ENCODE measurements around the gene RHOBTB3.
"Not testable (repeated sequence)": the region's sequence is repeated elsewhere in the genome, so short reads cannot be mapped to it uniquely, and the experiment has no call there.

The RHOBTB3 gene

GRCh38 chr5:95704150-95704549 is 27.0 kb upstream of the RHOBTB3 start (continued):
- TF ChIP-seq, protein P1, sequence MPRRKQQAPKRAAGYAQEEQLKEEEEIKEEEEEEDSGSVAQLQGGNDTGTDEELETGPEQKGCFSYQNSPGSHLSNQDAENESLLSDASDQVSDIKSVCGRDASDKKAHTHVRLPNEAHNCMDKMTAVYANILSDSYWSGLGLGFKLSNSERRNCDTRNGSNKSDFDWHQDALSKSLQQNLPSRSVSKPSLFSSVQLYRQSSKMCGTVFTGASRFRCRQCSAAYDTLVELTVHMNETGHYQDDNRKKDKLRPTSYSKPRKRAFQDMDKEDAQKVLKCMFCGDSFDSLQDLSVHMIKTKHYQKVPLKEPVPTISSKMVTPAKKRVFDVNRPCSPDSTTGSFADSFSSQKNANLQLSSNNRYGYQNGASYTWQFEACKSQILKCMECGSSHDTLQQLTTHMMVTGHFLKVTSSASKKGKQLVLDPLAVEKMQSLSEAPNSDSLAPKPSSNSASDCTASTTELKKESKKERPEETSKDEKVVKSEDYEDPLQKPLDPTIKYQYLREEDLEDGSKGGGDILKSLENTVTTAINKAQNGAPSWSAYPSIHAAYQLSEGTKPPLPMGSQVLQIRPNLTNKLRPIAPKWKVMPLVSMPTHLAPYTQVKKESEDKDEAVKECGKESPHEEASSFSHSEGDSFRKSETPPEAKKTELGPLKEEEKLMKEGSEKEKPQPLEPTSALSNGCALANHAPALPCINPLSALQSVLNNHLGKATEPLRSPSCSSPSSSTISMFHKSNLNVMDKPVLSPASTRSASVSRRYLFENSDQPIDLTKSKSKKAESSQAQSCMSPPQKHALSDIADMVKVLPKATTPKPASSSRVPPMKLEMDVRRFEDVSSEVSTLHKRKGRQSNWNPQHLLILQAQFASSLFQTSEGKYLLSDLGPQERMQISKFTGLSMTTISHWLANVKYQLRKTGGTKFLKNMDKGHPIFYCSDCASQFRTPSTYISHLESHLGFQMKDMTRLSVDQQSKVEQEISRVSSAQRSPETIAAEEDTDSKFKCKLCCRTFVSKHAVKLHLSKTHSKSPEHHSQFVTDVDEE (CRISPR knock-in tag; IDR thresholded peaks at IDR 0.05): no peak
- TF ChIP-seq ZNF8 (CRISPR knock-in tag; IDR thresholded peaks at IDR 0.05) (no peak), BACH2 (CRISPR knock-in tag; IDR thresholded peaks at IDR 0.05; ENCODE audit: borderline replicate concordance) (no peak), ZFP3 (CRISPR knock-in tag; IDR thresholded peaks at IDR 0.05) (no peak)

- not testable (repeated sequence) for ATAC-seq
Measured at GRCh38 chr5:95706196-95706595, 24.9 kb upstream of the RHOBTB3 start.

DNA sequence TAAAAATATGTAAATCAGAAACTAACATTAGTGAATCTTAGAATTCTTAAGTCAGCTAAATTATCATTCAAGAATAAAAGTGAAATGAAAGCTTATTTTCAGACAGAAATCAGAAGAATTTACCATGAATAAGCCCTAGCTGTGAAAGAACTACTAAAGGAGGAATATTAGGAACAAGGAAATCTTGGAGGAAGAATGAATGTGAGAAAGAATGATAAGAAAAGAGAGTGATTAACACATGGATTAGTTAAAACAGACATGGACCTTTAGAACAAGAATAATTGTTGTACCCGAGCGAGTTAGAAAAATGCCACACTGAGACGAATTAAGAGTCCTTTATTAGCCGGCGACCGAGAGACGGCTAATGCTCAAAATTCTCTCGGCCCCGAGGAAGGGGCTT is 24.1 kb upstream of the RHOBTB3 start:
- no peak for ATAC-seq
- no peak for TF ChIP-seq PPARA (CRISPR knock-in tag; IDR thresholded peaks at IDR 0.05; ENCODE audit: borderline replicate concordance)
- no peak for TF ChIP-seq ZC3H10 (CRISPR knock-in tag; IDR thresholded peaks at IDR 0.05)
- TF ChIP-seq, protein P2, sequence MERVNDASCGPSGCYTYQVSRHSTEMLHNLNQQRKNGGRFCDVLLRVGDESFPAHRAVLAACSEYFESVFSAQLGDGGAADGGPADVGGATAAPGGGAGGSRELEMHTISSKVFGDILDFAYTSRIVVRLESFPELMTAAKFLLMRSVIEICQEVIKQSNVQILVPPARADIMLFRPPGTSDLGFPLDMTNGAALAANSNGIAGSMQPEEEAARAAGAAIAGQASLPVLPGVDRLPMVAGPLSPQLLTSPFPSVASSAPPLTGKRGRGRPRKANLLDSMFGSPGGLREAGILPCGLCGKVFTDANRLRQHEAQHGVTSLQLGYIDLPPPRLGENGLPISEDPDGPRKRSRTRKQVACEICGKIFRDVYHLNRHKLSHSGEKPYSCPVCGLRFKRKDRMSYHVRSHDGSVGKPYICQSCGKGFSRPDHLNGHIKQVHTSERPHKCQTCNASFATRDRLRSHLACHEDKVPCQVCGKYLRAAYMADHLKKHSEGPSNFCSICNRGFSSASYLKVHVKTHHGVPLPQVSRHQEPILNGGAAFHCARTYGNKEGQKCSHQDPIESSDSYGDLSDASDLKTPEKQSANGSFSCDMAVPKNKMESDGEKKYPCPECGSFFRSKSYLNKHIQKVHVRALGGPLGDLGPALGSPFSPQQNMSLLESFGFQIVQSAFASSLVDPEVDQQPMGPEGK (CRISPR knock-in tag; IDR thresholded peaks at IDR 0.05; ENCODE audit: borderline replicate concordance): no peak
- TF ChIP-seq ARNTL (CRISPR knock-in tag; IDR thresholded peaks at IDR 0.05; ENCODE audit: borderline replicate concordance, low read depth): no peak
- TF ChIP-seq, protein P1 (CRISPR knock-in tag; IDR thresholded peaks at IDR 0.05): no peak
- no peak for TF ChIP-seq CSDC2 (CRISPR knock-in tag; IDR thresholded peaks at IDR 0.05)
- TF ChIP-seq, protein P3, sequence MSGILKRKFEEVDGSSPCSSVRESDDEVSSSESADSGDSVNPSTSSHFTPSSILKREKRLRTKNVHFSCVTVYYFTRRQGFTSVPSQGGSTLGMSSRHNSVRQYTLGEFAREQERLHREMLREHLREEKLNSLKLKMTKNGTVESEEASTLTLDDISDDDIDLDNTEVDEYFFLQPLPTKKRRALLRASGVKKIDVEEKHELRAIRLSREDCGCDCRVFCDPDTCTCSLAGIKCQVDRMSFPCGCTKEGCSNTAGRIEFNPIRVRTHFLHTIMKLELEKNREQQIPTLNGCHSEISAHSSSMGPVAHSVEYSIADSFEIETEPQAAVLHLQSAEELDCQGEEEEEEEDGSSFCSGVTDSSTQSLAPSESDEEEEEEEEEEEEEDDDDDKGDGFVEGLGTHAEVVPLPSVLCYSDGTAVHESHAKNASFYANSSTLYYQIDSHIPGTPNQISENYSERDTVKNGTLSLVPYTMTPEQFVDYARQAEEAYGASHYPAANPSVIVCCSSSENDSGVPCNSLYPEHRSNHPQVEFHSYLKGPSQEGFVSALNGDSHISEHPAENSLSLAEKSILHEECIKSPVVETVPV (CRISPR knock-in tag; IDR thresholded peaks at IDR 0.05): no peak
- no peak for TF ChIP-seq ZNF8 (CRISPR knock-in tag; IDR thresholded peaks at IDR 0.05)
- TF ChIP-seq ZFP3 (CRISPR knock-in tag; IDR thresholded peaks at IDR 0.05): no peak
- no peak for TF ChIP-seq GLIS3 (CRISPR knock-in tag; IDR thresholded peaks at IDR 0.05)
- TF ChIP-seq TCF4 (CRISPR knock-in tag; IDR thresholded peaks at IDR 0.05; ENCODE audit: borderline replicate concordance): no peak
- no peak for TF ChIP-seq SNAI2 (CRISPR knock-in tag; IDR thresholded peaks at IDR 0.05)

DNA sequence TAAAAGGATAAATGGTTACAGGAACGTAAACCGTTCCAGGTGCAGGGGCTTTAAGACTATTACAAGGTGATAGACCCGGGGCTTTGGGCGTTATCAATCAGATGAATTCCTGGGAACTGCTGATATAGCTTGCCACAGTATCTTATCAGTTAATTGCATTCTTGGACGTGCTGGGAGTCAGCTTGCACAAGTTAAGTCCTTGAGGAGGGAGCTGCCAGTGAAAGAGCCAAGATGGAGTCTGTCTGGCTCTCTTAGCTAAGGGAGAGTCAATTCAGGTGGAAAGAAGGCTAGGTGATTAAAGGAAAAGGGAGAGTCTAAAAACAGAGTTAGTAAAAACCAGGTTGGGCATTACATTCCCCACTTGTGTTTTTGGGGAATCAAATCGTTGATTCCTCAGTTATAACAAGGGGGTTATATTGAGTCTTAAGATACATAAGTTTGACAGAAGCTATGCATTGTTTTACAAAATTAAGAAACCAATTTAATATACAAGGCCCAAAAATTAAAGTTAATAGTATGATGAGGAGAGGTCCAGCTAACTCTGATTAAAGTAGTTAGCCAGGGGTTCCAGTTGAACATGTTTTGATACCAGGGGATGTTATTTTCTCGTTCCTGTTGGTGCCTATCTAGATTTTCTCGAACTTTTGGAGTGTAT is 23.5 kb upstream of the RHOBTB3 start:
- ATAC-seq: not testable (repeated sequence)

DNA sequence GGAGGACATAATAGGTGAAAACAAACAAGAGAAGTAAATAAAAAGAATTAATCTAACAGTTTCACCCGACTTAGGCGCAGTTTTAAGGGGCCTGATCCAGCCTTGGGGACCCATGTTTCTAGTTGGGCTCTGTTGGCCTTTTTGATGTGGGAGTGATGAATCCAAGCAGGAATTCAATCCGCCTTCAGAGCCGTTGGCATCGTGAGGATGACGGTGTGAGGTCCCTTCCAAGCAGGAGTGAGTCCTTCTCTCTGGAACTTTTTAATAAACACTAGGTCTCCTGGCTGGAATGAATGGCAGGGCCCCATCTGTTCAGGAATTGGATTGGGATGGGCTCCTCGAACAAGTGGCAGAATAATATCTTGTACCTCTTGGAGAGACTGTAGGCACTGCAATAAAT is 22.3 kb upstream of the RHOBTB3 start:
- no peak for ATAC-seq
- TF ChIP-seq, protein P2 (CRISPR knock-in tag; IDR thresholded peaks at IDR 0.05; ENCODE audit: borderline replicate concordance): no peak
- TF ChIP-seq CSDC2 (CRISPR knock-in tag; IDR thresholded peaks at IDR 0.05) (no peak), ZNF565 (CRISPR knock-in tag; conservative IDR thresholded peaks at IDR 0.05; ENCODE audit: low read depth) (no peak), ZFP3 (CRISPR knock-in tag; IDR thresholded peaks at IDR 0.05) (no peak), GLIS3 (CRISPR knock-in tag; IDR thresholded peaks at IDR 0.05) (no peak), ESRRG (CRISPR knock-in tag; IDR thresholded peaks at IDR 0.05) (no peak), ZC3H10 (CRISPR knock-in tag; IDR thresholded peaks at IDR 0.05) (no peak), ZFP30 (CRISPR knock-in tag; IDR thresholded peaks at IDR 0.05) (no peak), PPARA (CRISPR knock-in tag; IDR thresholded peaks at IDR 0.05; ENCODE audit: borderline replicate concordance) (no peak), ISL1 (CRISPR knock-in tag; IDR thresholded peaks at IDR 0.05) (no peak), POU6F1 (CRISPR knock-in tag; IDR thresholded peaks at IDR 0.05; ENCODE audit: borderline replicate concordance, low read depth) (no peak), BACH2 (CRISPR knock-in tag; IDR thresholded peaks at IDR 0.05; ENCODE audit: borderline replicate concordance) (no peak)
- TF ChIP-seq, protein P3 (CRISPR knock-in tag; IDR thresholded peaks at IDR 0.05): no peak

Measured in SK-N-SH treated with all-trans-retinoic acid at 6 μM for 48 hours (cell line).